GM12878 (cell line): ENCODE data around the gene INHBC. TPM values are rescaled to one million over a fixed set of nuclear protein-coding genes. Genes with fewer than 3 reads are reported as not detected.

Experiments
- ASH2L ChIP-seq: fragments of 300-600, 200-600 bp; sonication (generic); IDR thresholded peaks from 2 replicates; pipeline ENCODE4 v1.6.1; 2017; ENCODE audit warnings: low read depth, mild to moderate bottlenecking, borderline replicate concordance
- ATF7 ChIP-seq: fragments of 450-650 bp; IDR thresholded peaks from 2 replicates; pipeline ENCODE4 v1.6.1; 2016; ENCODE audit warnings: low read depth, mild to moderate bottlenecking
- CREB1 ChIP-seq: IDR thresholded peaks from 2 replicates; pipeline ENCODE4 v1.6.1; 2012; ENCODE audit warnings: low read depth, mild to moderate bottlenecking, inconsistent platforms
- ESRRA ChIP-seq: IDR thresholded peaks from 2 replicates; pipeline ENCODE4 v1.6.1; 2012; ENCODE audit warnings: mild to moderate bottlenecking, low read length, improper control_type of control experiment
- HCFC1 ChIP-seq: fragments of 150-350 bp; IDR thresholded peaks from 2 replicates; pipeline ENCODE4 v1.6.1; 2014; ENCODE audit warnings: low read length
- IKZF2 ChIP-seq, 2 experiments: fragments of 450-650 bp; IDR thresholded peaks; 2 replicates each; pipeline ENCODE4 v1.6.1; 2017; ENCODE audit warnings: mild to moderate bottlenecking in 2 of 2, moderate library complexity in 2 of 2
- KAT2A ChIP-seq: conservative IDR thresholded peaks from 2 replicates; pipeline ENCODE4 v1.6.1; 2011; ENCODE audit warnings: low read depth, low read length; ENCODE audit not compliant: control insufficient read depth
- KLF5 ChIP-seq: fragments of 450-650 bp; IDR thresholded peaks from 2 replicates; pipeline ENCODE4 v1.6.1; 2014; ENCODE audit warnings: mild to moderate bottlenecking; ENCODE audit not compliant: partially characterized antibody
- MEF2B ChIP-seq: fragments of 450-650 bp; IDR thresholded peaks from 2 replicates; pipeline ENCODE4 v1.6.1; 2018; ENCODE audit warnings: mild to moderate bottlenecking, moderate library complexity; ENCODE audit not compliant: partially characterized antibody, poor library complexity, severe bottlenecking
- MYB ChIP-seq: fragments of 150-350 bp; IDR thresholded peaks from 2 replicates; pipeline ENCODE4 v1.6.1; 2014; ENCODE audit warnings: mild to moderate bottlenecking, low read depth, low read length, borderline replicate concordance
- NR2C1 ChIP-seq: fragments of 450-650 bp; IDR thresholded peaks from 2 replicates; pipeline ENCODE4 v1.6.1; 2017; ENCODE audit warnings: antibody characterized with exemption, mild to moderate bottlenecking, moderate library complexity
- NR2F1 ChIP-seq: fragments of 450-650 bp; conservative IDR thresholded peaks from 2 replicates; pipeline ENCODE4 v1.6.1; 2017; ENCODE audit warnings: mild to moderate bottlenecking
- PAX5 ChIP-seq: IDR thresholded peaks from 2 replicates; pipeline ENCODE4 v1.6.1; 2011; ENCODE audit warnings: low read depth, low read length, borderline replicate concordance
- POU2F2 ChIP-seq: IDR thresholded peaks from 3 replicates; pipeline ENCODE4 v1.6.1; 2011; ENCODE audit warnings: low read depth, mild to moderate bottlenecking, low read length, borderline replicate concordance
- RAD51 ChIP-seq: fragments of 450-650 bp; IDR thresholded peaks from 2 replicates; pipeline ENCODE4 v1.6.1; 2016; ENCODE audit warnings: moderate library complexity, mild to moderate bottlenecking, inconsistent platforms
- RBBP5 ChIP-seq: fragments of 200-600 bp; sonication (generic); conservative IDR thresholded peaks from 2 replicates; pipeline ENCODE4 v1.6.1; 2016
- RCOR1 ChIP-seq: conservative IDR thresholded peaks from 2 replicates; pipeline ENCODE4 v1.6.1; 2012; ENCODE audit warnings: low read depth, low read length, improper control_type of control experiment
- RFX5 ChIP-seq: IDR thresholded peaks from 2 replicates; pipeline ENCODE4 v1.6.1; 2011; ENCODE audit warnings: low read depth, low read length, improper control_type of control experiment
- SMAD1 ChIP-seq: fragments of 450-650 bp; IDR thresholded peaks from 2 replicates; pipeline ENCODE4 v1.6.1; 2018; ENCODE audit warnings: mild to moderate bottlenecking, low read depth; ENCODE audit not compliant: partially characterized antibody
- SMC3 ChIP-seq: IDR thresholded peaks from 2 replicates; pipeline ENCODE4 v1.6.1; 2011; ENCODE audit warnings: low read length, improper control_type of control experiment, borderline replicate concordance
- SPI1 ChIP-seq: IDR thresholded peaks from 2 replicates; pipeline ENCODE4 v1.6.1; 2011; ENCODE audit warnings: low read depth, mild to moderate bottlenecking, low read length, moderate library complexity, borderline replicate concordance; ENCODE audit not compliant: insufficient read depth
- SRF ChIP-seq, 2 experiments: IDR thresholded peaks; 2 replicates each; pipeline ENCODE4 v1.6.1; 2011; ENCODE audit warnings: low read depth in 2 of 2, low read length in 2 of 2, mild to moderate bottlenecking in 1 of 2, moderate library complexity in 1 of 2
- TCF12 ChIP-seq: IDR thresholded peaks from 2 replicates; pipeline ENCODE4 v1.6.1; 2011; ENCODE audit warnings: low read depth, mild to moderate bottlenecking, low read length
- YBX1 ChIP-seq: fragments of 450-650 bp; IDR thresholded peaks from 2 replicates; pipeline ENCODE4 v1.6.1; 2016; ENCODE audit warnings: antibody characterized with exemption
- ZNF207 ChIP-seq: fragments of 450-650 bp; IDR thresholded peaks from 2 replicates; pipeline ENCODE4 v1.6.1; 2014; ENCODE audit warnings: antibody characterized with exemption, mild to moderate bottlenecking, borderline replicate concordance
- ZNF274 ChIP-seq: IDR thresholded peaks from one replicate; pipeline ENCODE4 v1.8.0; 2011; ENCODE audit not compliant: insufficient read length, insufficient read depth
- polyA plus RNA-seq, 11 experiments: library from polyadenylated mRNA; depleted of rRNA in 4 of 11; unstranded in 6 of 11; stranded (reverse) in 5 of 11; fragments of >200 nt; fragmentation: Nextera tagmentation in 4 of 11; fragmentation: Illumina TruSeq in 1 of 11; extraction: Ambion mirVana in 4 of 11; extraction: Trizol in 1 of 11; gene quantifications; 1 replicate in 1 of 11; 2 replicates in 10 of 11; pipeline versions ENCODE4 v1.2.1 to v1.2.3, GENCODE V29; 2011 to 2016; ENCODE audit warnings: inconsistent platforms in 2 of 11, missing spikeins in 2 of 11, low read depth in 1 of 11
- total RNA-seq, 4 experiments: library from RNA; depleted of rRNA in 3 of 4; stranded (reverse); fragments of >200 nt in 3 of 4; fragmentation: Illumina TruSeq in 1 of 4; extraction: Trizol in 1 of 4; gene quantifications; 2 replicates each; pipeline versions ENCODE4 v1.2.1 to v1.2.3, GENCODE V29; 2013 to 2021
- TF ChIP-seq, protein P1 (sequence below): fragments of 450-650 bp; IDR thresholded peaks from 2 replicates; pipeline ENCODE4 v1.6.1; 2017; ENCODE audit warnings: antibody characterized with exemption, mild to moderate bottlenecking, moderate library complexity
- TF ChIP-seq, protein P2 (sequence below): fragments of 450-650 bp; IDR thresholded peaks from 2 replicates; pipeline ENCODE4 v1.6.1; 2017; ENCODE audit warnings: mild to moderate bottlenecking, low read depth, inconsistent platforms; ENCODE audit not compliant: poor library complexity, severe bottlenecking

Gene INHBC
- total and polyA plus RNA-seq, 10 of the 15 experiments (the other 5 are each of a cell fraction or from before 2014, with no cell fraction given) = 0.04 to 0.22 (median 0.13) TPM; not detected in 5

DNA sequence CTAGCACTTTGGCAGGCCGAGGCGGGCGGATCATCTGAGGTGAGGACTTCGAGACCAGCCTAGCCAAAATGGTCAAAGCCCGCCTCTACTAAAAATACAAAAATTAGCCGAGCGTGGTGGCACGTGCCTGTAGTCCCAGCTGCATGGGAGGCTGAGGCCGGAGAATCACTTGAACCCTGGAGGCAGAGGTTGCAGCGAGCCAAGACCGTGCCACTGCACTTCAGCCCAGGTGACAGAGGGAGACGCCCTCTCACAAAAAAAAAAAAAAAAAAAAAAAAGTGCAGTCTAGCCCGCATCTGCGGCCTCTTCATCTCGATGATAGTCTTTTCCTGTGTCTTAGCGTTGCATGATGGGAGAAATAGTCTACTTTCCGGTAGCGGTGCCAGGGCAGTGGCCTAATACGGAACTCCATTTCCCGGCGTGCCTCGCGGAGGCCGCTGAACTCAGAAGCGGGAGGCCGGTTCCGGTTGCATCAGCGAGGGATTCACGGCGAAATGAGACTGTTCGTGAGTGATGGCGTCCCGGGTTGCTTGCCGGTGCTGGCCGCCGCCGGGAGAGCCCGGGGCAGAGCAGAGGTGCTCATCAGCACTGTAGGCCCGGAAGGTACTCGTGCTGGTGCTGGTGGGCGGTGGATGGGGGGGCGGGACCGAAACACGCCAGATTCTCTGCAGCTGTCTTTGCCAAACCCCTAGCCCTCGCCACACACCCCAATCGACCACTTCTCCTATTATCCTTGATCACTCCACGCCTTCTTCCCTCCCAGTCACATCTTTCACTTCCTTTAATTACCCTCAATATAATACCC lies 53.2 kb downstream of the INHBC start, which contains the start of gene MARS1 (continued):
- TF ChIP-seq PAX5 = no peak
- TF ChIP-seq CREB1 = peak; percentile 84
- TF ChIP-seq ASH2L = no peak
- peak; percentile 95 for TF ChIP-seq HCFC1
- TF ChIP-seq RFX5 = no peak
- TF ChIP-seq MYB = no peak
- no peak for TF ChIP-seq KAT2A
- TF ChIP-seq ZNF274 = no peak
- peak; percentile 55; the same call in 1 of the 2 replicates for TF ChIP-seq ZNF207
- peak; percentile 41 to 51; a peak in 1 of 4 replicates for TF ChIP-seq SRF (IDR thresholded peaks at IDR 0.05; ENCODE audit: low read depth in 2 of 2, low read length in 2 of 2)
- TF ChIP-seq, protein P1, sequence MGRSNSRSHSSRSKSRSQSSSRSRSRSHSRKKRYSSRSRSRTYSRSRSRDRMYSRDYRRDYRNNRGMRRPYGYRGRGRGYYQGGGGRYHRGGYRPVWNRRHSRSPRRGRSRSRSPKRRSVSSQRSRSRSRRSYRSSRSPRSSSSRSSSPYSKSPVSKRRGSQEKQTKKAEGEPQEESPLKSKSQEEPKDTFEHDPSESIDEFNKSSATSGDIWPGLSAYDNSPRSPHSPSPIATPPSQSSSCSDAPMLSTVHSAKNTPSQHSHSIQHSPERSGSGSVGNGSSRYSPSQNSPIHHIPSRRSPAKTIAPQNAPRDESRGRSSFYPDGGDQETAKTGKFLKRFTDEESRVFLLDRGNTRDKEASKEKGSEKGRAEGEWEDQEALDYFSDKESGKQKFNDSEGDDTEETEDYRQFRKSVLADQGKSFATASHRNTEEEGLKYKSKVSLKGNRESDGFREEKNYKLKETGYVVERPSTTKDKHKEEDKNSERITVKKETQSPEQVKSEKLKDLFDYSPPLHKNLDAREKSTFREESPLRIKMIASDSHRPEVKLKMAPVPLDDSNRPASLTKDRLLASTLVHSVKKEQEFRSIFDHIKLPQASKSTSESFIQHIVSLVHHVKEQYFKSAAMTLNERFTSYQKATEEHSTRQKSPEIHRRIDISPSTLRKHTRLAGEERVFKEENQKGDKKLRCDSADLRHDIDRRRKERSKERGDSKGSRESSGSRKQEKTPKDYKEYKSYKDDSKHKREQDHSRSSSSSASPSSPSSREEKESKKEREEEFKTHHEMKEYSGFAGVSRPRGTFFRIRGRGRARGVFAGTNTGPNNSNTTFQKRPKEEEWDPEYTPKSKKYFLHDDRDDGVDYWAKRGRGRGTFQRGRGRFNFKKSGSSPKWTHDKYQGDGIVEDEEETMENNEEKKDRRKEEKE = no peak
- peak; percentile 93 for TF ChIP-seq NR2C1
- TF ChIP-seq YBX1 = no peak
- TF ChIP-seq RCOR1 = no peak
- no peak for TF ChIP-seq TCF12
- TF ChIP-seq ATF7 = peak; percentile 82
- no peak for TF ChIP-seq NR2F1
- no peak for TF ChIP-seq ESRRA
- TF ChIP-seq RAD51 = no peak; the same call in 1 of the 2 replicates
- TF ChIP-seq POU2F2 = no peak
- TF ChIP-seq SMC3 = no peak
- TF ChIP-seq MEF2B = peak; percentile 18
- TF ChIP-seq KLF5 = peak; percentile 32
- peak; percentile 36; the same call in 1 of the 2 replicates for TF ChIP-seq SPI1
- TF ChIP-seq RBBP5 = no peak
- no peak for TF ChIP-seq SMAD1
- no peak for TF ChIP-seq IKZF2 (IDR thresholded peaks at IDR 0.05)
- TF ChIP-seq, protein P2, sequence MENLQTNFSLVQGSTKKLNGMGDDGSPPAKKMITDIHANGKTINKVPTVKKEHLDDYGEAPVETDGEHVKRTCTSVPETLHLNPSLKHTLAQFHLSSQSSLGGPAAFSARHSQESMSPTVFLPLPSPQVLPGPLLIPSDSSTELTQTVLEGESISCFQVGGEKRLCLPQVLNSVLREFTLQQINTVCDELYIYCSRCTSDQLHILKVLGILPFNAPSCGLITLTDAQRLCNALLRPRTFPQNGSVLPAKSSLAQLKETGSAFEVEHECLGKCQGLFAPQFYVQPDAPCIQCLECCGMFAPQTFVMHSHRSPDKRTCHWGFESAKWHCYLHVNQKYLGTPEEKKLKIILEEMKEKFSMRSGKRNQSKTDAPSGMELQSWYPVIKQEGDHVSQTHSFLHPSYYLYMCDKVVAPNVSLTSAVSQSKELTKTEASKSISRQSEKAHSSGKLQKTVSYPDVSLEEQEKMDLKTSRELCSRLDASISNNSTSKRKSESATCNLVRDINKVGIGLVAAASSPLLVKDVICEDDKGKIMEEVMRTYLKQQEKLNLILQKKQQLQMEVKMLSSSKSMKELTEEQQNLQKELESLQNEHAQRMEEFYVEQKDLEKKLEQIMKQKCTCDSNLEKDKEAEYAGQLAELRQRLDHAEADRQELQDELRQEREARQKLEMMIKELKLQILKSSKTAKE = peak; percentile 57
